Loucy (cell line): Measurements from ENCODE around the gene KIF3B.

ENCODE experiments used
- EZH2phosphoT487 ChIP-seq: fragments of 200-600 bp; IDR thresholded peaks from 2 replicates; pipeline ENCODE4 v1.6.1; 2018; ENCODE audit warnings: antibody characterized with exemption, mild to moderate bottlenecking, moderate library complexity, borderline replicate concordance
- TF ChIP-seq, protein P1 (sequence below): fragments of 200-600 bp; sonication (generic); conservative IDR thresholded peaks from 2 replicates; pipeline ENCODE4 v1.5.1; 2014; ENCODE audit warnings: mild to moderate bottlenecking, antibody characterized with exemption, low read length

DNA sequence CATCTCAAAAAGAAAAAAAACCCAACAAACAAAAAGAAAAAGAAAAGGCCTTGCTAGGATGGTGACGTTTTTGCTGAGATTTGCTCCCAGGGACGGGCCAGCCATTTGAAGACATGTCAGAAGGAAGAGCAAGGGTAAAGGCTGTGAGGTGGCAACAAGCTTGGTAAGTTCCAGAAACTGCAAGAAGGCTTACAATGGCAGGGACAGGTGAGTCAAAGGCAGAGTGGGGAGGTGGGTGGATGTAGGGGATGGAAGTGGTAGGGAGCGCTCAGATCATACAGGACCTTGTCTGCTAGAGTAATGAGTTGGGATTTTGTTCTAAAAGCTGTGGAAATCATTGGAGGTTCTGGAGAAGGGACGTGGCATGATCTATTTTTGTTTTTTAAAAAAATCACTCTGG, 4.3 kb downstream of the KIF3B start:
- TF ChIP-seq, protein P1, sequence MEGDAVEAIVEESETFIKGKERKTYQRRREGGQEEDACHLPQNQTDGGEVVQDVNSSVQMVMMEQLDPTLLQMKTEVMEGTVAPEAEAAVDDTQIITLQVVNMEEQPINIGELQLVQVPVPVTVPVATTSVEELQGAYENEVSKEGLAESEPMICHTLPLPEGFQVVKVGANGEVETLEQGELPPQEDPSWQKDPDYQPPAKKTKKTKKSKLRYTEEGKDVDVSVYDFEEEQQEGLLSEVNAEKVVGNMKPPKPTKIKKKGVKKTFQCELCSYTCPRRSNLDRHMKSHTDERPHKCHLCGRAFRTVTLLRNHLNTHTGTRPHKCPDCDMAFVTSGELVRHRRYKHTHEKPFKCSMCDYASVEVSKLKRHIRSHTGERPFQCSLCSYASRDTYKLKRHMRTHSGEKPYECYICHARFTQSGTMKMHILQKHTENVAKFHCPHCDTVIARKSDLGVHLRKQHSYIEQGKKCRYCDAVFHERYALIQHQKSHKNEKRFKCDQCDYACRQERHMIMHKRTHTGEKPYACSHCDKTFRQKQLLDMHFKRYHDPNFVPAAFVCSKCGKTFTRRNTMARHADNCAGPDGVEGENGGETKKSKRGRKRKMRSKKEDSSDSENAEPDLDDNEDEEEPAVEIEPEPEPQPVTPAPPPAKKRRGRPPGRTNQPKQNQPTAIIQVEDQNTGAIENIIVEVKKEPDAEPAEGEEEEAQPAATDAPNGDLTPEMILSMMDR = no peak
- TF ChIP-seq EZH2phosphoT487 = no peak
